ENCODE data around the gene RFX5. TPM values are rescaled to one million over a fixed set of nuclear protein-coding genes. Genes with fewer than 3 reads are reported as not detected.
A peak's percentile ranks its signal among the peaks of the same experiment; 100 is the strongest.

RFX5 gene
- 26.4 TPM for polyA plus RNA-seq (2012; ENCODE audit: insufficient read length, low read depth)

DNA sequence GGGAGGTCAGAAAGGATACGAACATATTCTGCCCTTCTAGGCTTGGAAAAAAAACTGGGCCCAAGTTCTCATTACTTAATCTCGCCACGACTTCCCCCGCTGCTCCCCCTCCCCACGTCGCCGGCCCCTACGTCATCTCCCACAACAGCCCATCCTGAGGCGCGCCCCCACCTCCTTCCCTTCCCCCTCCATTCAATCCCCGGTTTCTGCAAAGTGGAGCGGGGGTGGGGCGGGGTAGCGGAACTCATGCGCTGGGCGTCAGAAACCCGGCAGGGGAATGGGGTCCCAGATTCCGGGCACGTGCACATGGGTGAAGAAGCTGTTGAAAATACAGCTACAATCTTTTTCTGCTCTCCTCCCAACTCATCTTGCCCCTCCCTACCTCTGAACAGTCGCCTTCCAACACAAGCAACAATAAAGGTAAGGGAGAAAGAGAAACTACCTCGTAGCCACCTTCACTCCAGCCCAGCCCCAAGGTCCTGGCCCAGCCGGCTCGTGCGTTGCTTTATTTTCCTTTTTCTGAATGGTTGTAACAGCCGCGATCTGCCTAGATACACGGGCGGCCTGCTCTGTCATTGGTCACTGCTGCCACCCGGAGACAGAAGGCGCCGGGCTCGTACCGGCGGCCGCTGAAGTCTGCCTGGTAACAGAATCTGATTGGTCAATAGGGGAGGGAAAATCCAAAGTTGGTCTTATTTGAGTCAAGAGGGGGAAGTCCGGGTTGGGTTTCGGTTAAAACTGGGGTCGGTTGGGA is at the start of gene RFX5:
Gene RFX5 (minus strand): TSS at position 484 of the 754 bp plus-strand sequence. CDS start 932 bp downstream, outside the sequence.
- TF ChIP-seq, protein P1, sequence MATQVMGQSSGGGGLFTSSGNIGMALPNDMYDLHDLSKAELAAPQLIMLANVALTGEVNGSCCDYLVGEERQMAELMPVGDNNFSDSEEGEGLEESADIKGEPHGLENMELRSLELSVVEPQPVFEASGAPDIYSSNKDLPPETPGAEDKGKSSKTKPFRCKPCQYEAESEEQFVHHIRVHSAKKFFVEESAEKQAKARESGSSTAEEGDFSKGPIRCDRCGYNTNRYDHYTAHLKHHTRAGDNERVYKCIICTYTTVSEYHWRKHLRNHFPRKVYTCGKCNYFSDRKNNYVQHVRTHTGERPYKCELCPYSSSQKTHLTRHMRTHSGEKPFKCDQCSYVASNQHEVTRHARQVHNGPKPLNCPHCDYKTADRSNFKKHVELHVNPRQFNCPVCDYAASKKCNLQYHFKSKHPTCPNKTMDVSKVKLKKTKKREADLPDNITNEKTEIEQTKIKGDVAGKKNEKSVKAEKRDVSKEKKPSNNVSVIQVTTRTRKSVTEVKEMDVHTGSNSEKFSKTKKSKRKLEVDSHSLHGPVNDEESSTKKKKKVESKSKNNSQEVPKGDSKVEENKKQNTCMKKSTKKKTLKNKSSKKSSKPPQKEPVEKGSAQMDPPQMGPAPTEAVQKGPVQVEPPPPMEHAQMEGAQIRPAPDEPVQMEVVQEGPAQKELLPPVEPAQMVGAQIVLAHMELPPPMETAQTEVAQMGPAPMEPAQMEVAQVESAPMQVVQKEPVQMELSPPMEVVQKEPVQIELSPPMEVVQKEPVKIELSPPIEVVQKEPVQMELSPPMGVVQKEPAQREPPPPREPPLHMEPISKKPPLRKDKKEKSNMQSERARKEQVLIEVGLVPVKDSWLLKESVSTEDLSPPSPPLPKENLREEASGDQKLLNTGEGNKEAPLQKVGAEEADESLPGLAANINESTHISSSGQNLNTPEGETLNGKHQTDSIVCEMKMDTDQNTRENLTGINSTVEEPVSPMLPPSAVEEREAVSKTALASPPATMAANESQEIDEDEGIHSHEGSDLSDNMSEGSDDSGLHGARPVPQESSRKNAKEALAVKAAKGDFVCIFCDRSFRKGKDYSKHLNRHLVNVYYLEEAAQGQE (IDR thresholded peaks at IDR 0.05; ENCODE audit: insufficient read depth in 1 of 2, low read depth in 2 of 2, low read length in 2 of 2), result no peak; a peak in 1 of 4 replicates
- TF ChIP-seq FOXP2 (optimal IDR thresholded peaks at IDR 0.05; ENCODE audit: borderline replicate concordance, extremely low read depth, extremely low read length, insufficient read depth), result peak; percentile 55
- TF ChIP-seq SIN3A (IDR thresholded peaks at IDR 0.05; ENCODE audit: borderline replicate concordance, insufficient read depth, low read length), result peak; percentile 64; the same call in 1 of the 2 replicates
- TF ChIP-seq POLR2AphosphoS5 (IDR thresholded peaks at IDR 0.05; ENCODE audit: low read depth, low read length), result 0 out of 2 replicates have a peak, but pooled peaks have one; percentile 12
- peak; percentile 44; the same call in 1 of the 2 replicates for TF ChIP-seq TAF1 (IDR thresholded peaks at IDR 0.05; ENCODE audit: borderline replicate concordance, insufficient read depth, low read length)

DNA sequence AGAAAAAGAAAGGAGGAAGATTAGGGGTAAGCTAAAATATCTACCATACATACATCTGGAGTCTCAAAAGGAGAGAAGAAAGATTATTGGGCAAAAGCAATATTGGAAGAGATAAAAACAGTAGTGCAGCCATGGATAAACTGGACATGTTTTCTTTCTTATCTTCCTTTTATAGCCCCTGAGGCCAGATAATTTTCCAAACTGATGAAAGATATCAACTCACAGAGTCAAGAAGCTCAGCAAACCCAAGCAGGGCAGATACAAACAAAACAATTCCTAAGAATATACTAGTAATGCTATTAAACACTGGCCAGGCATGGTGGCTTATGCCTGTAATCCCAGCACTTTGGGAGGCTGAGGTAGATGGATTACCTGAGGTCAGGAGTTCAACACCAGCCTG is 46.5 kb upstream of the RFX5 start:
- TF ChIP-seq FOXP2 (optimal IDR thresholded peaks at IDR 0.05; ENCODE audit: borderline replicate concordance, extremely low read depth, extremely low read length, insufficient read depth), result no peak
- no peak for TF ChIP-seq TAF1 (IDR thresholded peaks at IDR 0.05; ENCODE audit: borderline replicate concordance, insufficient read depth, low read length)
- no peak for TF ChIP-seq SIN3A (IDR thresholded peaks at IDR 0.05; ENCODE audit: borderline replicate concordance, insufficient read depth, low read length)
- TF ChIP-seq POLR2AphosphoS5 (IDR thresholded peaks at IDR 0.05; ENCODE audit: low read depth, low read length), result no peak
- TF ChIP-seq, protein P1 (IDR thresholded peaks at IDR 0.05; ENCODE audit: insufficient read depth in 1 of 2, low read depth in 2 of 2, low read length in 2 of 2), result no peak

DNA sequence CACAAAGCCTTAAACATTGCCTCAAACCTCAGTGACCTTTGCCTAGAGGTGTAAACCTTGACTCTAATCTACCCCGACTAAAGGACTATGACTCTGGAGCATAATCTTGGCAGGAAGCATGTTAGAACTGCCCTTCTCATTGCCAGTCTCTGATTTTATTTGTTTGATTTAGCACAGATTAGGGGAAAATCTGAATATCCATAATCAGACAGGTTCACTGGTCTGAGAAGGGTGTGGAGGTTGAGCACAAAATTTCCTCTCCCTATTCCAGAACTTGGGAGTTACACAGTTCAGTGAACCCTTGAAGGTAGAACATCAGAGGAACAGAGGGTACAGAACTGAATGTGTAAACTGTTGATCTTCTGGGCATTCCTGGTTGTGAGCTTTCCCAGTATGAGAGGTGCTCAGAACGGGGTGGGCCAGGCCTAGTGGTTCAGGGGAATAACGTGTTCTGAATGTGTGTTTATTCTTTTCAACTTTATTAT is 44.1 kb upstream of the RFX5 start:
- TF ChIP-seq TAF1 (IDR thresholded peaks at IDR 0.05; ENCODE audit: borderline replicate concordance, insufficient read depth, low read length), result no peak
- no peak for TF ChIP-seq FOXP2 (optimal IDR thresholded peaks at IDR 0.05; ENCODE audit: borderline replicate concordance, extremely low read depth, extremely low read length, insufficient read depth)
- TF ChIP-seq SIN3A (IDR thresholded peaks at IDR 0.05; ENCODE audit: borderline replicate concordance, insufficient read depth, low read length), result no peak
- no peak for TF ChIP-seq POLR2AphosphoS5 (IDR thresholded peaks at IDR 0.05; ENCODE audit: low read depth, low read length)
- TF ChIP-seq, protein P1 (IDR thresholded peaks at IDR 0.05; ENCODE audit: insufficient read depth in 1 of 2, low read depth in 2 of 2, low read length in 2 of 2), result no peak

DNA sequence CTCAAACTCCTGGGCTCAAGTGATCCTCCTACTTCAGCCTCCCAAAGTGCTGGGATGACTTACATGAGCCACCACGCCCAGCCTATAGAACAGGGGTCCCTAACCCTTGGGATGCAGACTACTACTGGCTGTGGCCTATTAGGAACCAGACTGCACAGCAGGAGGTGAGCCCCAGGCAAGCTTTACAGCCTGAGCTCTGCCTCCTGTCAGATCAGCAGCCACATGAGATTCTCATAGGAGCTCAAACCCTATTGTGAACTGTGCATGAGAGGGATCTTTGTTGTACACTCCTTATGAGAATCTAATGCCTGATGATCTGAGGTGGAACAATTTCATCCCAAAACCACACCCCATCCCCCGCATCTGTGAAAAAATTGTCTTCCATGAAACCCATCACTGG is 39.0 kb upstream of the RFX5 start:
- TF ChIP-seq, protein P1 (IDR thresholded peaks at IDR 0.05; ENCODE audit: insufficient read depth in 1 of 2, low read depth in 2 of 2, low read length in 2 of 2), result no peak
- TF ChIP-seq SIN3A (IDR thresholded peaks at IDR 0.05; ENCODE audit: borderline replicate concordance, insufficient read depth, low read length) (no peak), POLR2AphosphoS5 (IDR thresholded peaks at IDR 0.05; ENCODE audit: low read depth, low read length) (no peak), TAF1 (IDR thresholded peaks at IDR 0.05; ENCODE audit: borderline replicate concordance, insufficient read depth, low read length) (no peak), FOXP2 (optimal IDR thresholded peaks at IDR 0.05; ENCODE audit: borderline replicate concordance, extremely low read depth, extremely low read length, insufficient read depth) (no peak)

All from PFSK-1 (cell line).